CD4-positive, alpha-beta T cell treated with Interleukin-15 for 4 hours (primary cell): ENCODE results near the gene CEMIP2.
"Not testable (repeated sequence)": the region's sequence is repeated elsewhere in the genome, so short reads cannot be mapped to it uniquely, and the experiment has no call there.

Source experiments
- DNase-seq: peaks from one replicate; pipeline ENCODE4 v3.0.0-alpha.2; 2020; ENCODE audit warnings: low spot score

Gene CEMIP2

GRCh38 chr9:71677209-71677608 lies 91.1 kb downstream of the CEMIP2 start:
- DNase-seq = no peak

GRCh38 chr9:71676460-71676859 lies 91.9 kb downstream of the CEMIP2 start:
- no peak for DNase-seq

DNA sequence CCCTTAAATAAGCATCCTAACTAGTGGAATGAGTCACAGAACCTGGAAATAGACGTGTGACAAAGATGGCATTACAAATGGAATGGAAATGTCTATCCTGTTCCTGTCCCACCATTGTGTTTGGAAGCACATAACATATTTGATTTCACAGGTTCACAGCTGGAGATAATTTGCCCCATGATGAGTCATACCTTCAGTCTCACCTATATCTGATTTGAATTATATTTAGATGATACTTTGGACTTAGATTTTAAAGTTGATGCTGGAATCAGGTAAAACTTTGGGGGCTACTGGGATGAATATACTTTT lies 92.5 kb downstream of the CEMIP2 start:
- DNase-seq = no peak

- DNase-seq = no peak
Measured at GRCh38 chr9:71675105-71675856, 93.0 kb downstream of the CEMIP2 start.

- no peak for DNase-seq
Measured at GRCh38 chr9:71672573-71672972, 95.7 kb downstream of the CEMIP2 start.

DNA sequence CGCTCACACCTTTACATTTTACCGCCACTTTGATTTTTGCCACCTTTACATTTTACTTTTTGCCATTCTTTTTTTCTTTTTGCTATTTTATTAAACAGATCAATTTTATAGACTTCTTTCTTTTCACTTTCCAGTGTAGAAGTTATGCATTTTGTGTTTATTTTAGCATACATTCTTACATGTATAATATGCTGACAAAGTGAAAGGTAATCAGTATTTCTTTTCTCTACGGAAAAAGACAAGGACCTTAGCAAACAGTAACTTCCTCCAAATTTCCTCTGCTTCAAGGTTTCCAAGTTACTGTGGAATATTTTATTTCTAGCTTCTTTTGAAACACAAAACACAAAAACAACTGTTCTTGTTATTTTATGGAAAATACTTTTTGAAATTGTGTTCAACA lies 97.0 kb downstream of the CEMIP2 start:
- DNase-seq = no peak

DNA sequence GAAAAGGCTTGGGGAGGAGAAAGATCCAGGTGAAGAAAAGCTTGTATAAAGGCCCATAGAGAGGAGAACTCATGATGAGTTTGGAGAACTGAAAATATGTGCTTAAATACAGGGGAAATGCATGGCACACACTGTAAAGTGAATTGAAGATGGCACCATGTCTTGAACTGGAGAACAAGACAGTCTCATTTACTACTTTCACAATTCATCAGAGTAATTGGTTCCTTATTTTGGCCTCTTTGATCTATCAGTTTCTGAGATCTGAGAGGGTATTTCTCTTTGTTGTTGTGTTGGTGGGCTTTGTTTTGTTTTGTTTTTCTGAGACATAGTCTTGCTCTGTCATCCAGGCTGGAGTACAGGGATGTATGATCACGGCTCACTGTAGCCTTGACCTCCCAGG lies 98.2 kb downstream of the CEMIP2 start:
- no peak for DNase-seq

DNA sequence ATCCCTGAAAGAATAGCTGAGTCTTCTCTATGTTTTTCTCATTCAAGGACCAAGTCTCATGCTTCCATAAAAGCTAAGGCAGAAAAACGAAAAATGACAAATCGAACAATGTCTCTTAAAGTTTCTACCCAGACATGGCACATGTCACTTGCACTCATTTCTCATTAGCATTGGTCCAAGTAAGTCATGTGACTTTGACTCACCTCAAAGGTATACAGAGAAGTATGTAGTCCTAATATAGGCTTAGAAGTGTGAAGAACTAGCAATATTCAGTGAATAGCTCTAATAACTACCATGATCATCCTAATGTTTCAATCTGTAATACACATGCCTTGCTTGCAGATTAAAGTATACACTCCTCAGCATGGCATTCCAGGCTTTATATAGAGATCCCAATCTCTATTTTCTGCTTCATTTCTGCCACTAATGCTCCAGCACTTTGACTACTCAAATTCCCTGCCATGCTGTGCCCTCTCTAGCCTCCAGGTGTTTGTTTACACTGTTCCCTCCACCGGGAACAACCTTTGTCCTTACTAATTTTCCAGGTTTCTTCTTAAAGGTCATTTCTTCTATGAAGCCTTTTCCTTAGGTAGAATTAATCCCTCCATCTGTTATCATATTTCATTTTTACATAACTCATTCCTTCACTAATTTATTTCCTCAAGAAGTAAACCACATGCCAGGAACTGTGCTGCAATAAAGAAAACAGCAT lies 98.9 kb downstream of the CEMIP2 start:
- no peak for DNase-seq

GRCh38 chr9:71668717-71669116 lies 99.6 kb downstream of the CEMIP2 start:
- no peak for DNase-seq

- DNase-seq = no peak
Measured at GRCh38 chr9:71665247-71665646, 103.1 kb downstream of the CEMIP2 start.

- no peak for DNase-seq
Measured at GRCh38 chr9:71664566-71664965, 103.7 kb downstream of the CEMIP2 start.

GRCh38 chr9:71663931-71664459 lies 104.3 kb downstream of the CEMIP2 start:
- DNase-seq = no peak

- no peak for DNase-seq
Measured at GRCh38 chr9:71663216-71663615, 105.1 kb downstream of the CEMIP2 start.

- DNase-seq = no peak
Measured at GRCh38 chr9:71662082-71662481, 106.2 kb downstream of the CEMIP2 start.

GRCh38 chr9:71657276-71657675 lies 111.0 kb downstream of the CEMIP2 start:
- not testable (repeated sequence) for DNase-seq

DNA sequence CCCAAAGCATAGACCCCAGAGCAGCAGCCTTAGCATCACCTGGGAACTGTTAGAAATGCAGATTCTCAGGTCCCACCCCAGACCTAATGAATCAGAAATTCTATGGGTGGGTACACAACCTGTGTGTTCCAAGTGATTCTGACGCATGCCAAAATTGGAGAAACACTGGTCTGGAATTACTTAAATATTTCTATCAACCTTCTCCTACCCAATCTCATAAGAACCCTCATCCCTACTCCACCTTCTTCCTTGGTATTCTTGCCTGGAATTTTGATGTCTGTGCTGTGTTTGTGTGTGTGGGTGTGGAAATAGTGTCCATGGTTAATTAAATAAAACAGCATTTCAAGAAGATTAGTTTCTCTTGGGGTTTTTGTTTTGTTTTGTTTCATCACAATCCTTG lies 111.8 kb downstream of the CEMIP2 start:
- DNase-seq = no peak

DNA sequence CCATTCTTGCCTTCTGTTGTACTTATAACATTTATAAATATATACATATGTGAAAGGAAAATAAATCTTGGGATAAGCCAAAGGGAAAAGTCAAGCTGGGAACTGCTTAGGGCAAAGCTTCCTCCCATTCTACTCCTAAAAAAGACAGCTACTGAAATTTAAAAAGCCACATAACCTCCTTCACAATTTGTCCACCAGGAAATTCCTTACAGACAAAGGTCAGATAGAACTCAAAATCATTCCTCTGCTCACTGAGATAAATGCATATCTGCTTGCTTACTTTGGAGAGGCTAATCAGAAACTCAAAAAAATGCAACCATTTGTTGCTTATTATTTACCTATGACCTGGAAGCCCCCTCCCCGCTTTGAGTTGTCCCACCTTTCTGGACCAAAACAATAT lies 112.5 kb downstream of the CEMIP2 start:
- DNase-seq = no peak

GRCh38 chr9:71655141-71655540 lies 113.2 kb downstream of the CEMIP2 start:
- no peak for DNase-seq

DNA sequence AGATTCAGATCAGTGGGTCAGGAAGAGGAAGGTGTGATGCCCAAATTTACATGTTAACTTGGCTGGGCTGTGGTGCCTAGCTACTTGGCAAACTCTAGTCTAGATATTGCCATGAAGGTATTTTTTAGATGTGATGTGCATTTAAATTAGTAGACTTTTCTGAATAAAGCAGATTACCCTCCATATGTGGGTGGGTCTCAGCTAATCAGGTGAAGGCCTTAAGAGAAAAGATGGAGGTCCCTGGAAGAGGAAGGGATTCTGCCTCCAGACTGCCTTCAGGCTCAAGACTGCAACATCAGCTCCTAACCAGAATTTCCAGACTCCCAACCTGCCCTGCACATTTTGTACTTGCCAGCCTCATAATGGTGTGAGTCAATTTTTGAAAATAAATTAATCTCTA lies 115.8 kb downstream of the CEMIP2 start:
- DNase-seq = no peak

GRCh38 chr9:71648453-71648852 lies 119.9 kb downstream of the CEMIP2 start:
- DNase-seq = no peak

- peak; percentile 28 for DNase-seq
Measured at GRCh38 chr9:71647094-71647591, 121.2 kb downstream of the CEMIP2 start.

DNA sequence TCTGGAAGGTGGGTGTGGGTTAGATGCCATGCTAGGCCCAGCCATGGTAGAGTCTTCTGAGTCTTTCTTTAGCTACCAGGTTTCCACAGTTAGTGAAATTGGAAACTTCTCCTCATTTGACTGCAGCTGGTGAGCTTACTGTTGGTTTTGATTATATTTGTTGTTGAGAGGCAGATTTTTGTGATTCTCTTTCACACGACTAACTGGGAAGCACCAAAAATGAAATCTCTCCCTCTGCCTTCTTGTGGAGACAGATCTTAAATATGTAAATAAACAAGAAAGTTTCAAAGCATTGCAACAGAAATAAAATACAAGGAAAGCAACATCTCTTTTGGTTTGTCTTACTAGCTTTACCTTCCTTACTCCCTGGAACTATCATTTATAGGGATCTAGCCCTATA lies 122.2 kb downstream of the CEMIP2 start:
- no peak for DNase-seq

- no peak for DNase-seq
Measured at GRCh38 chr9:71644819-71645362, 123.4 kb downstream of the CEMIP2 start.
